ENCODE measurements around the gene RTN4RL1. TPM values are rescaled to one million over a fixed set of nuclear protein-coding genes. Genes with fewer than 3 reads are reported as not detected.

The RTN4RL1 gene
- total and polyA plus RNA-seq, 9 of the 15 experiments (the other 6 are each of a cell fraction or from before 2014, with no cell fraction given): 0.04 to 0.06 (median 0.04) TPM; not detected in 5

DNA sequence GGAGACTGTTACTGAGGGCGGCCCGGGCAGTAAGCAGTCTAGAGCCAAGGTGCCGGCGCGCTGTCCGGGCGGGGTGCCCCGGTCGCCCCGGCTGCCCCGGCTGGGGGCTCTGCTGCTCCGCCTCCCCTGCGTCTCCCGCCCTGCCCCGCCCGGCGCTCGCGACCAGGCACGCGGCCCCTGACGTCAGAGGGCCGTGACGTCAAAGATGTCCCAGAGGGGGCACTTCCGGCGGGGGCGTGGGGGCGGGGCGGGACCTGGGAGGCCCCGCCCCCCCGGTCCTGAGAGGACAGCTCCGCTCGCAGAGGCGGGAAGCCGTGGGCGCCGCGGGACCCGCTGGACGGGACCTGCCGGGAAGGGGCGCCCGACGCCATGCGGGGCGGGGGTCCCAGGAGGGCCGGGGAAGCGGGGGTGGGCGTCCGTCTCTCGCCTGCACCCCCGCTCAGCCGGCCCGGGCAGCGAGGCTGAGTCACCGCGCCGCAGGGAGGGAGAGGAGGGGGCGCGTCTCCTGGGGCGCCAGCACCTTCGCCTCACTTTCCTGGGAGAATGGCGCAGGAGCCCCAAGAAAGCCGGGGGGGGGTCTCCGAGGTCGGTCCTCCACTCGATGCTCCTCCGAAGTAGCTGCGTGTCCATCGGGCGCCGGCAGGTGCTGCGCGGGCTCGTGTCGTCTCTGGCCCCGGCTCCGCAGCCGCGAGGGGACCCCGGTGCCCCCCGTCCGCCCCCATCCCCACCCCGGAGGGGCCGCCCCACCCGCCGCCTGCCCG, 25.3 kb upstream of the RTN4RL1 start (continued):
- TF ChIP-seq, protein P1, sequence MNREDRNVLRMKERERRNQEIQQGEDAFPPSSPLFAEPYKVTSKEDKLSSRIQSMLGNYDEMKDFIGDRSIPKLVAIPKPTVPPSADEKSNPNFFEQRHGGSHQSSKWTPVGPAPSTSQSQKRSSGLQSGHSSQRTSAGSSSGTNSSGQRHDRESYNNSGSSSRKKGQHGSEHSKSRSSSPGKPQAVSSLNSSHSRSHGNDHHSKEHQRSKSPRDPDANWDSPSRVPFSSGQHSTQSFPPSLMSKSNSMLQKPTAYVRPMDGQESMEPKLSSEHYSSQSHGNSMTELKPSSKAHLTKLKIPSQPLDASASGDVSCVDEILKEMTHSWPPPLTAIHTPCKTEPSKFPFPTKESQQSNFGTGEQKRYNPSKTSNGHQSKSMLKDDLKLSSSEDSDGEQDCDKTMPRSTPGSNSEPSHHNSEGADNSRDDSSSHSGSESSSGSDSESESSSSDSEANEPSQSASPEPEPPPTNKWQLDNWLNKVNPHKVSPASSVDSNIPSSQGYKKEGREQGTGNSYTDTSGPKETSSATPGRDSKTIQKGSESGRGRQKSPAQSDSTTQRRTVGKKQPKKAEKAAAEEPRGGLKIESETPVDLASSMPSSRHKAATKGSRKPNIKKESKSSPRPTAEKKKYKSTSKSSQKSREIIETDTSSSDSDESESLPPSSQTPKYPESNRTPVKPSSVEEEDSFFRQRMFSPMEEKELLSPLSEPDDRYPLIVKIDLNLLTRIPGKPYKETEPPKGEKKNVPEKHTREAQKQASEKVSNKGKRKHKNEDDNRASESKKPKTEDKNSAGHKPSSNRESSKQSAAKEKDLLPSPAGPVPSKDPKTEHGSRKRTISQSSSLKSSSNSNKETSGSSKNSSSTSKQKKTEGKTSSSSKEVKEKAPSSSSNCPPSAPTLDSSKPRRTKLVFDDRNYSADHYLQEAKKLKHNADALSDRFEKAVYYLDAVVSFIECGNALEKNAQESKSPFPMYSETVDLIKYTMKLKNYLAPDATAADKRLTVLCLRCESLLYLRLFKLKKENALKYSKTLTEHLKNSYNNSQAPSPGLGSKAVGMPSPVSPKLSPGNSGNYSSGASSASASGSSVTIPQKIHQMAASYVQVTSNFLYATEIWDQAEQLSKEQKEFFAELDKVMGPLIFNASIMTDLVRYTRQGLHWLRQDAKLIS (CRISPR knock-in tag; IDR thresholded peaks at IDR 0.05): no peak
- TF ChIP-seq FOXO4 (CRISPR knock-in tag; IDR thresholded peaks at IDR 0.05): no peak
- TF ChIP-seq ZNF561 (CRISPR knock-in tag; conservative IDR thresholded peaks at IDR 0.05): no peak
- TF ChIP-seq PRMT5 (CRISPR knock-in tag; IDR thresholded peaks at IDR 0.05): no peak
- no peak for TF ChIP-seq ZFP36 (IDR thresholded peaks at IDR 0.05; ENCODE audit: low read depth, low read length, partially characterized antibody)
- TF ChIP-seq BMI1 (IDR thresholded peaks at IDR 0.05; ENCODE audit: low read length): no peak
- no peak for TF ChIP-seq MAFF (IDR thresholded peaks at IDR 0.05; ENCODE audit: low read length)
- no peak for TF ChIP-seq ILK (tag; IDR thresholded peaks at IDR 0.05; ENCODE audit: borderline replicate concordance, low read depth)
- TF ChIP-seq TCF15 (CRISPR knock-in tag; IDR thresholded peaks at IDR 0.05): no peak
- TF ChIP-seq, protein P2, sequence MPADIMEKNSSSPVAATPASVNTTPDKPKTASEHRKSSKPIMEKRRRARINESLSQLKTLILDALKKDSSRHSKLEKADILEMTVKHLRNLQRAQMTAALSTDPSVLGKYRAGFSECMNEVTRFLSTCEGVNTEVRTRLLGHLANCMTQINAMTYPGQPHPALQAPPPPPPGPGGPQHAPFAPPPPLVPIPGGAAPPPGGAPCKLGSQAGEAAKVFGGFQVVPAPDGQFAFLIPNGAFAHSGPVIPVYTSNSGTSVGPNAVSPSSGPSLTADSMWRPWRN (IDR thresholded peaks at IDR 0.05; ENCODE audit: low read depth): no peak
- TF ChIP-seq, protein P3, sequence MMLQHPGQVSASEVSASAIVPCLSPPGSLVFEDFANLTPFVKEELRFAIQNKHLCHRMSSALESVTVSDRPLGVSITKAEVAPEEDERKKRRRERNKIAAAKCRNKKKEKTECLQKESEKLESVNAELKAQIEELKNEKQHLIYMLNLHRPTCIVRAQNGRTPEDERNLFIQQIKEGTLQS (IDR thresholded peaks at IDR 0.05): 0 out of 2 replicates have a peak, but pooled peaks have one; percentile 19
- TF ChIP-seq, protein P3 (CRISPR knock-in tag; conservative IDR thresholded peaks at IDR 0.05): no peak
- TF ChIP-seq, protein P4, sequence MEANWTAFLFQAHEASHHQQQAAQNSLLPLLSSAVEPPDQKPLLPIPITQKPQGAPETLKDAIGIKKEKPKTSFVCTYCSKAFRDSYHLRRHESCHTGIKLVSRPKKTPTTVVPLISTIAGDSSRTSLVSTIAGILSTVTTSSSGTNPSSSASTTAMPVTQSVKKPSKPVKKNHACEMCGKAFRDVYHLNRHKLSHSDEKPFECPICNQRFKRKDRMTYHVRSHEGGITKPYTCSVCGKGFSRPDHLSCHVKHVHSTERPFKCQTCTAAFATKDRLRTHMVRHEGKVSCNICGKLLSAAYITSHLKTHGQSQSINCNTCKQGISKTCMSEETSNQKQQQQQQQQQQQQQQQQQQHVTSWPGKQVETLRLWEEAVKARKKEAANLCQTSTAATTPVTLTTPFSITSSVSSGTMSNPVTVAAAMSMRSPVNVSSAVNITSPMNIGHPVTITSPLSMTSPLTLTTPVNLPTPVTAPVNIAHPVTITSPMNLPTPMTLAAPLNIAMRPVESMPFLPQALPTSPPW (CRISPR knock-in tag; IDR thresholded peaks at IDR 0.05): peak; percentile 87
- TF ChIP-seq DDX20 (tag; IDR thresholded peaks at IDR 0.05; ENCODE audit: low read depth): no peak
- TF ChIP-seq ILF3 (IDR thresholded peaks at IDR 0.05; ENCODE audit: borderline replicate concordance): no peak
- TF ChIP-seq DMBX1 (CRISPR knock-in tag; IDR thresholded peaks at IDR 0.05; ENCODE audit: borderline replicate concordance): no peak
- no peak for TF ChIP-seq SUPT5H (IDR thresholded peaks at IDR 0.05)
- TF ChIP-seq FIP1L1 (IDR thresholded peaks at IDR 0.05; ENCODE audit: low read depth, low read length, poor library complexity, severe bottlenecking): no peak
